ENCODE data around the gene ZNF593OS.

ZNF593OS gene

GRCh38 chr1:26188477-26188876 is 16.8 kb upstream of the ZNF593OS start:
- in situ Hi-C loops (cut with HindIII; ENCODE audit: low pct_ligation_motif_present, low pct_unique_long_range_greater_than_20kb, low sequenced_read_pairs): no loop called here
- DNase-seq: no peak

GRCh38 chr1:26187882-26188281 is 16.2 kb upstream of the ZNF593OS start:
- in situ Hi-C loops (cut with HindIII; ENCODE audit: low pct_ligation_motif_present, low pct_unique_long_range_greater_than_20kb, low sequenced_read_pairs): no loop called here

GRCh38 chr1:26184883-26185282 is 13.3 kb upstream of the ZNF593OS start:
- DNase-seq: no peak

More at GRCh38 chr1:26187882-26188281, 16.2 kb upstream of the ZNF593OS start:
- DNase-seq: no peak

GRCh38 chr1:26184086-26184485 is 12.5 kb upstream of the ZNF593OS start:
- DNase-seq: no peak
- in situ Hi-C loops (cut with HindIII; ENCODE audit: low pct_ligation_motif_present, low pct_unique_long_range_greater_than_20kb, low sequenced_read_pairs): no loop called here

More at GRCh38 chr1:26184883-26185282, 13.3 kb upstream of the ZNF593OS start:
- in situ Hi-C loops (cut with HindIII; ENCODE audit: low pct_ligation_motif_present, low pct_unique_long_range_greater_than_20kb, low sequenced_read_pairs): no loop called here

- in situ Hi-C loops (cut with HindIII; ENCODE audit: low pct_ligation_motif_present, low pct_unique_long_range_greater_than_20kb, low sequenced_read_pairs): no loop called here
- DNase-seq: no peak
Measured at GRCh38 chr1:26182383-26182696, 10.7 kb upstream of the ZNF593OS start.

- no peak for DNase-seq
- in situ Hi-C loops (cut with HindIII; ENCODE audit: low pct_ligation_motif_present, low pct_unique_long_range_greater_than_20kb, low sequenced_read_pairs): no loop called here
Measured at GRCh38 chr1:26181586-26182382, 10.2 kb upstream of the ZNF593OS start.

- no peak for DNase-seq
- in situ Hi-C loops (cut with HindIII; ENCODE audit: low pct_ligation_motif_present, low pct_unique_long_range_greater_than_20kb, low sequenced_read_pairs): no loop called here
Measured at GRCh38 chr1:26180010-26180506, 8.4 kb upstream of the ZNF593OS start.

GRCh38 chr1:26177182-26177684 is 5.6 kb upstream of the ZNF593OS start, which contains the start of gene CNKSR1:
Gene CNKSR1, plus strand, starts transcription at chr1:26177491. Its CDS starts 57 bp downstream, at chr1:26177548.
- in situ Hi-C loops (cut with HindIII; ENCODE audit: low pct_ligation_motif_present, low pct_unique_long_range_greater_than_20kb, low sequenced_read_pairs): no loop called here
- DNase-seq: no peak

- in situ Hi-C loops (cut with HindIII; ENCODE audit: low pct_ligation_motif_present, low pct_unique_long_range_greater_than_20kb, low sequenced_read_pairs): no loop called here
- DNase-seq: no peak
Measured at GRCh38 chr1:26175346-26175745, 3.7 kb upstream of the ZNF593OS start.

GRCh38 chr1:26170472-26170821 is 1.2 kb downstream of the ZNF593OS start:
- in situ Hi-C loops (cut with HindIII; ENCODE audit: low pct_ligation_motif_present, low pct_unique_long_range_greater_than_20kb, low sequenced_read_pairs): no loop called here
- no peak for DNase-seq

GRCh38 chr1:26169669-26170471 is 1.8 kb downstream of the ZNF593OS start, which contains the start of gene ZNF593:
Gene ZNF593, plus strand, starts transcription at chr1:26169908. Its CDS starts 76 bp downstream, at chr1:26169984.
- DNase-seq: peak; percentile 92
- in situ Hi-C loops (cut with HindIII; ENCODE audit: low pct_ligation_motif_present, low pct_unique_long_range_greater_than_20kb, low sequenced_read_pairs): no loop called here

GRCh38 chr1:26169198-26169554 is 2.5 kb downstream of the ZNF593OS start:
- in situ Hi-C loops (cut with HindIII; ENCODE audit: low pct_ligation_motif_present, low pct_unique_long_range_greater_than_20kb, low sequenced_read_pairs): no loop called here
- DNase-seq: no peak

GRCh38 chr1:26168410-26169197 is 3.0 kb downstream of the ZNF593OS start, which contains the start of gene C1orf232:
Gene C1orf232, minus strand, starts transcription at chr1:26168963. Its CDS starts 464 bp downstream, at chr1:26168499.
- in situ Hi-C loops (cut with HindIII; ENCODE audit: low pct_ligation_motif_present, low pct_unique_long_range_greater_than_20kb, low sequenced_read_pairs): no loop called here
- no peak for DNase-seq

- DNase-seq: no peak
- in situ Hi-C loops (cut with HindIII; ENCODE audit: low pct_ligation_motif_present, low pct_unique_long_range_greater_than_20kb, low sequenced_read_pairs): no loop called here
Measured at GRCh38 chr1:26166719-26167281, 4.8 kb downstream of the ZNF593OS start.

GRCh38 chr1:26164861-26165842 is 6.5 kb downstream of the ZNF593OS start:
- in situ Hi-C loops (cut with HindIII; ENCODE audit: low pct_ligation_motif_present, low pct_unique_long_range_greater_than_20kb, low sequenced_read_pairs): no loop called here
- no peak for DNase-seq

- in situ Hi-C loops (cut with HindIII; ENCODE audit: low pct_ligation_motif_present, low pct_unique_long_range_greater_than_20kb, low sequenced_read_pairs): no loop called here
- DNase-seq: peak; percentile 42
Measured at GRCh38 chr1:26164036-26164860, 7.4 kb downstream of the ZNF593OS start.
